ENCODE data around the gene AKR1B15.

The AKR1B15 gene

GRCh38 chr7:134571101-134571500 lies 22.2 kb downstream of the AKR1B15 start:
- ChIA-PET CTCF (no interaction called here), POLR2A (no interaction called here)
- no peak for DNase-seq (ENCODE audit: extremely low spot score)
- TF ChIP-seq, protein P1, sequence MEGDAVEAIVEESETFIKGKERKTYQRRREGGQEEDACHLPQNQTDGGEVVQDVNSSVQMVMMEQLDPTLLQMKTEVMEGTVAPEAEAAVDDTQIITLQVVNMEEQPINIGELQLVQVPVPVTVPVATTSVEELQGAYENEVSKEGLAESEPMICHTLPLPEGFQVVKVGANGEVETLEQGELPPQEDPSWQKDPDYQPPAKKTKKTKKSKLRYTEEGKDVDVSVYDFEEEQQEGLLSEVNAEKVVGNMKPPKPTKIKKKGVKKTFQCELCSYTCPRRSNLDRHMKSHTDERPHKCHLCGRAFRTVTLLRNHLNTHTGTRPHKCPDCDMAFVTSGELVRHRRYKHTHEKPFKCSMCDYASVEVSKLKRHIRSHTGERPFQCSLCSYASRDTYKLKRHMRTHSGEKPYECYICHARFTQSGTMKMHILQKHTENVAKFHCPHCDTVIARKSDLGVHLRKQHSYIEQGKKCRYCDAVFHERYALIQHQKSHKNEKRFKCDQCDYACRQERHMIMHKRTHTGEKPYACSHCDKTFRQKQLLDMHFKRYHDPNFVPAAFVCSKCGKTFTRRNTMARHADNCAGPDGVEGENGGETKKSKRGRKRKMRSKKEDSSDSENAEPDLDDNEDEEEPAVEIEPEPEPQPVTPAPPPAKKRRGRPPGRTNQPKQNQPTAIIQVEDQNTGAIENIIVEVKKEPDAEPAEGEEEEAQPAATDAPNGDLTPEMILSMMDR (IDR thresholded peaks at IDR 0.05; ENCODE audit: control extremely low read depth, extremely low read depth, low read depth, missing control alignments) = no peak

- TF ChIP-seq, protein P1 (IDR thresholded peaks at IDR 0.05; ENCODE audit: control extremely low read depth, extremely low read depth, low read depth, missing control alignments) = no peak
- POLR2A ChIA-PET = no interaction called here
- CTCF ChIA-PET = no interaction called here
- DNase-seq (ENCODE audit: extremely low spot score) = no peak
Observed at GRCh38 chr7:134571746-134572461, 23.0 kb downstream of the AKR1B15 start.

DNA sequence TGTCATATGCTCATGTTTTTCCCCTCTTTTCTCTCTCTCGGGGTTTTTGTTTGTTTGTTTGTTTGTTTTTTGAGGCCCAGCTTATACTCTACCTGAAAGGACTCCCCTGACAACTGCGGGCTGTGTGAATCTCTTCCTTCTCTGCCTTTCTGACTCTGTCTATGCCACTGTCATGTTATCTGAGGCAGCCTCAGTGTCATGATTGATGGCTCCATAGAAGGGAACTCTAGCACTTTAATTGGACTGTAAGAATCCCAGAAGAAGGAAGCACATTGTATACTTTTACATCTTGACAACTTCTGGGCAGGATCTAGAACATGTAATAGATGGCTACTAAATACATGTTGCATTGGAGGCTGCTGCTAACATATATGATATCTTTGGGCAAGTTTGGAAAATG lies 25.4 kb downstream of the AKR1B15 start:
- TF ChIP-seq, protein P1 (IDR thresholded peaks at IDR 0.05; ENCODE audit: control extremely low read depth, extremely low read depth, low read depth, missing control alignments) = no peak
- no peak for DNase-seq (ENCODE audit: extremely low spot score)
- POLR2A ChIA-PET = no interaction called here
- CTCF ChIA-PET = interaction anchor here (0.9 to 2.0 kb wide), 3 partner anchors 9 to 60 kb away, joined by 3 to 5 read pairs (median 4); no protein-coding TSS in a partner anchor

DNA sequence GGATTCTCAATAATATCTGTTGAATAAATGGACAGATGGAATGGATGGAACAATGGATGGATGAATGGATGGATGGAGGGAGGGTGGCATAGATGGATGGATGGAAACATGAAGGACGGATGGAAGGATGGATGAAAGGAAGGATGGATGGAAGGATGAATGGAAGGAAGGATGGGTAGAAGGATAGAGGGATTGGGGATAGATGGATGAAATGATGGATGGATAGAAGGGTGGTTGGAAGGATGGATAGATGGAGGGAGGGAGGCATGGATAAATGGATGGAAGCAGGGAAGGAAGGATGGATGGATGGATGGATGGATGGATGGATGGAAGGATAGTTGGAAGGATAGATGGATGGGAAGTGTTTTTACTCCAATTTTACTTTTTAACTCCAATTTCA lies 35.4 kb downstream of the AKR1B15 start:
- TF ChIP-seq, protein P1 (IDR thresholded peaks at IDR 0.05; ENCODE audit: control extremely low read depth, extremely low read depth, low read depth, missing control alignments) = no peak
- ChIA-PET CTCF (no interaction called here), POLR2A (no interaction called here)
- DNase-seq (ENCODE audit: extremely low spot score) = no peak

DNA sequence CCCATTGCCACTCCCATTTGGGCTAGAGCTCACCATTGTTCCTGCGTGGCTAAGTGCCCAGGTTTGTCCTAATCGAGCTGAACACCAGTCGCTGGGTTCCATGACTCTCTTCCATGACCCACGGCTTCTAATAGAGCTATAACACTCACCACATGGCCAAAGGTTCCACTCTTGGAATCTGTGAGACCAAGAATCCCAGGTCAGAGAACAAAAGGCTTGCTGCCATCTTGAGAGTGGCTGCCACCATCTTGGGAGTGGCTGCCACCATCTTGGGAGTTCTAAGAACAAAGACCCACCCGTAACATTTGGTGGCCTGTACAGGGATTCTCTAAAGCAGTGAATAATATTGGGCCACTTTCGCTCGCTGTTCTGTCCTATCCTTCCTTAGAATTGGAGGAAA lies 37.0 kb downstream of the AKR1B15 start:
- ChIA-PET POLR2A (no interaction called here), CTCF (no interaction called here)
- TF ChIP-seq, protein P1 (IDR thresholded peaks at IDR 0.05; ENCODE audit: control extremely low read depth, extremely low read depth, low read depth, missing control alignments) = no peak
- no peak for DNase-seq (ENCODE audit: extremely low spot score)

- DNase-seq (ENCODE audit: extremely low spot score) = no peak
- CTCF ChIA-PET = no interaction called here
- TF ChIP-seq, protein P1 (IDR thresholded peaks at IDR 0.05; ENCODE audit: control extremely low read depth, extremely low read depth, low read depth, missing control alignments) = no peak
Observed at GRCh38 chr7:134587750-134588149, 38.8 kb downstream of the AKR1B15 start.

More at GRCh38 chr7:134587750-134588149, 38.8 kb downstream of the AKR1B15 start:
- POLR2A ChIA-PET = no interaction called here

Data from GM10248 (cell line).